ENCODE data around the gene ITGB5. TPM values are rescaled to one million over a fixed set of nuclear protein-coding genes. Genes with fewer than 3 reads are reported as not detected.
A peak's percentile ranks its signal among the peaks of the same experiment; 100 is the strongest.

The ITGB5 gene
- total RNA-seq, 1 experiment from 2014 or later: 67.2 TPM

GRCh38 chr3:124793054-124793739 lies 94.0 kb downstream of the ITGB5 start:
- ATAC-seq (peak; percentile 92), DNase-seq (peak; percentile 63)
- no peak overlapping the region for H2AFZ ChIP-seq (ENCODE audit: low read length)
- ChIA-PET CTCF (no interaction called here), POLR2A (ENCODE audit: unreplicated experiment) (no interaction called here)
- H3K9ac ChIP-seq (ENCODE audit: low read length): no peak overlapping the region
- H3K9me3 ChIP-seq (ENCODE audit: low read length): no peaks in the 10 kb centered on the region
- H4K20me1 ChIP-seq (ENCODE audit: low read length): no peaks in the 10 kb centered on the region
- no TSS peak for BruUV-seq (replicated peaks)
- no peak overlapping the region for H3K4me3 ChIP-seq (ENCODE audit: low read length)
- H3F3A ChIP-seq (ENCODE audit: low read length, unreplicated experiment): no peaks in the 10 kb centered on the region
- intact Hi-C loops (cut with micrococcal nuclease): no loop called here
- peak overlapping the region; percentile 33 for H3K27ac ChIP-seq (ENCODE audit: low read length)
- 0 out of 2 replicates have a peak overlapping the region, but pooled peaks have one; percentile 12 for H3K4me2 ChIP-seq (ENCODE audit: low read length)
- no peaks in the 10 kb centered on the region for H3K36me3 ChIP-seq (ENCODE audit: low read depth, low read length)
- H3K79me2 ChIP-seq (ENCODE audit: low read length): no peaks in the 10 kb centered on the region
- peaks cover 14% of the 10 kb centered on the region for H3K4me1 ChIP-seq (ENCODE audit: insufficient read depth, low read length)
- H3K27me3 ChIP-seq (ENCODE audit: low read length): no peaks in the 10 kb centered on the region
- no peaks in the 10 kb centered on the region for H3K9me2 ChIP-seq (replicated peaks; ENCODE audit: low read length)
- TF ChIP-seq EZH2phosphoT487 (IDR thresholded peaks at IDR 0.05; ENCODE audit: borderline replicate concordance, low read length) (no peak), EZH2 (IDR thresholded peaks at IDR 0.05; ENCODE audit: low read length, unreplicated experiment) (no peak), CTCF (conservative IDR thresholded peaks at IDR 0.05; ENCODE audit: low read depth, low read length) (no peak)

GRCh38 chr3:124792341-124793040 lies 94.7 kb downstream of the ITGB5 start:
- CTCF ChIA-PET: no interaction called here
- intact Hi-C loops (cut with micrococcal nuclease): no loop called here
- no TSS peak for BruUV-seq (replicated peaks)

More at GRCh38 chr3:124792341-124793040, 94.7 kb downstream of the ITGB5 start:
- Histone ChIP-seq H4K20me1 (ENCODE audit: low read length) (no peaks in the 10 kb centered on the region), H3K36me3 (ENCODE audit: low read depth, low read length) (no peaks in the 10 kb centered on the region), H3K9me3 (ENCODE audit: low read length) (no peaks in the 10 kb centered on the region), H3K27ac (ENCODE audit: low read length) (no peak overlapping the region), H3K9ac (ENCODE audit: low read length) (no peak overlapping the region), H3K9me2 (replicated peaks; ENCODE audit: low read length) (no peaks in the 10 kb centered on the region), H2AFZ (ENCODE audit: low read length) (no peak overlapping the region), H3K27me3 (ENCODE audit: low read length) (no peaks in the 10 kb centered on the region), H3K4me3 (ENCODE audit: low read length) (no peak overlapping the region), H3K4me2 (ENCODE audit: low read length) (no peak overlapping the region), H3K4me1 (ENCODE audit: insufficient read depth, low read length) (peaks cover 14% of the 10 kb centered on the region), H3F3A (ENCODE audit: low read length, unreplicated experiment) (no peaks in the 10 kb centered on the region), H3K79me2 (ENCODE audit: low read length) (no peaks in the 10 kb centered on the region)
- no peak for DNase-seq
- POLR2A ChIA-PET (ENCODE audit: unreplicated experiment): no interaction called here
- TF ChIP-seq EZH2 (IDR thresholded peaks at IDR 0.05; ENCODE audit: low read length, unreplicated experiment): no peak
- no peak for TF ChIP-seq EZH2phosphoT487 (IDR thresholded peaks at IDR 0.05; ENCODE audit: borderline replicate concordance, low read length)
- no peak for TF ChIP-seq CTCF (conservative IDR thresholded peaks at IDR 0.05; ENCODE audit: low read depth, low read length)
- ATAC-seq: no peak
